HepG2 (cell line): ENCODE data around the gene NAV2. TPM values are rescaled to one million over a fixed set of nuclear protein-coding genes. Genes with fewer than 3 reads are reported as not detected.

Experiments
- ATAC-seq: fragments of 200-7000 bp; cut with Tn5 transposase; 3 replicates; pipeline ENCODE4 v1.9.1; 2020; ENCODE audit warnings: mild to moderate bottlenecking, moderate library complexity
- BruUV-seq: library from RNA; stranded (reverse); fragments of 400-500 nt; replicated peaks from 2 replicates; lab custom pipeline; 2021; lab: Mats Ljungman, UMichigan
- CTCF ChIA-PET: fragments of 300-600 bp; formaldehyde crosslinking; extraction: SDS; loops from one replicate; lab custom pipeline; 2021; ENCODE audit warnings: low total read pairs, inconsistent platforms, low intra/inter-chr PET ratio; lab: Yijun Ruan, JAX
- POLR2A ChIA-PET: fragments of 350-600 bp; sonication (Branson Sonifier 250); formaldehyde crosslinking; loops from one replicate; lab custom pipeline; 2020; ENCODE audit warnings: antibody characterized with exemption, inconsistent platforms; lab: Yijun Ruan, JAX
- DNase-seq: peaks from one replicate; pipeline ENCODE4 v3.0.0-alpha.2; 2015; ENCODE audit warnings: low spot score
- FAIRE-seq: peaks from 3 replicates; lab custom pipeline; 2011; peaks lifted over from hg19 to GRCh38; lab: Jason Lieb, UNC
- H2AFZ ChIP-seq: one replicate; pipeline ENCODE4 v1.6.1; 2011; ENCODE audit warnings: low read length, inconsistent platforms
- H3K27ac ChIP-seq: fragments of 300-600 bp; 3 replicates; pipeline ENCODE4 v1.8.0; 2011; ENCODE audit warnings: mixed run types, mild to moderate bottlenecking, mixed read lengths, low read length, inconsistent platforms; ENCODE audit not compliant: insufficient read depth; ENCODE audit errors: extremely low read length
- H3K27me3 ChIP-seq, 2 experiments: fragments of 200-600 bp in 1 of 2; 2 replicates in 1 of 2; 3 replicates in 1 of 2; pipeline versions ENCODE4 v1.6.0 to v1.8.0; 2011; ENCODE audit warnings: low read length in 2 of 2, mild to moderate bottlenecking in 2 of 2, moderate library complexity in 2 of 2, inconsistent platforms in 1 of 2; ENCODE audit not compliant: insufficient read depth in 2 of 2, control insufficient read depth in 1 of 2
- H3K36me3 ChIP-seq, 2 experiments: fragments of 200-600 bp in 1 of 2; replicated peaks in 1 of 2; 2 replicates in 1 of 2; 3 replicates in 1 of 2; pipeline versions ENCODE4 v1.5.1 to v1.8.0; 2011; ENCODE audit warnings: low read length in 2 of 2, inconsistent platforms in 1 of 2; ENCODE audit not compliant: insufficient read depth in 2 of 2, control insufficient read depth in 1 of 2
- H3K4me1 ChIP-seq: 2 replicates; pipeline ENCODE4 v1.5.1; 2012; ENCODE audit warnings: low read length, inconsistent platforms; ENCODE audit not compliant: insufficient read depth
- H3K4me2 ChIP-seq: 2 replicates; pipeline ENCODE4 v1.6.0; 2011; ENCODE audit warnings: low read depth, low read length, inconsistent platforms
- H3K4me3 ChIP-seq, 3 experiments: fragments of 200-600 bp in 1 of 3; sonication (generic), shearing (Covaris generic) in 1 of 3; replicated peaks in 1 of 3; 2 replicates each; pipeline ENCODE4 v1.5.1; 2011 to 2016; ENCODE audit warnings: low read length in 3 of 3, inconsistent platforms in 2 of 3, low read depth in 2 of 3, mild to moderate bottlenecking in 2 of 3, control low read depth in 1 of 3, mixed read lengths in 1 of 3; ENCODE audit not compliant: insufficient read depth in 1 of 3
- H3K79me2 ChIP-seq: one replicate; pipeline ENCODE4 v1.6.1; 2011; ENCODE audit warnings: low read length, inconsistent platforms; ENCODE audit not compliant: insufficient read depth
- H3K9ac ChIP-seq: 2 replicates; pipeline ENCODE4 v1.6.0; 2011; ENCODE audit warnings: mild to moderate bottlenecking, low read depth, low read length, inconsistent platforms; ENCODE audit not compliant: insufficient read depth
- H3K9me3 ChIP-seq: 2 replicates; pipeline ENCODE4 v1.5.1; 2012; ENCODE audit warnings: mild to moderate bottlenecking, low read length
- H4K20me1 ChIP-seq: 2 replicates; pipeline ENCODE4 v1.6.0; 2011; ENCODE audit warnings: inconsistent platforms, mild to moderate bottlenecking, low read length, moderate library complexity; ENCODE audit not compliant: insufficient read depth
- HOXD1 ChIP-seq: sonication (generic); formaldehyde crosslinking; IDR thresholded peaks from 2 replicates; pipeline ENCODE4 v1.5.0; 2020; ENCODE audit warnings: missing genetic modification reagents
- SIN3B ChIP-seq: fragments of 150-350 bp; IDR thresholded peaks from 2 replicates; pipeline ENCODE4 v1.6.1; 2014; ENCODE audit warnings: low read length
- SNAPC2 ChIP-seq: sonication (generic); formaldehyde crosslinking; IDR thresholded peaks from 2 replicates; pipeline ENCODE4 v1.8.1; 2022; ENCODE audit warnings: mild to moderate bottlenecking, missing genetic modification reagents
- THAP7 ChIP-seq: sonication (generic); formaldehyde crosslinking; IDR thresholded peaks from 2 replicates; pipeline ENCODE4 v1.8.1; 2023; ENCODE audit warnings: mild to moderate bottlenecking, missing genetic modification reagents
- ZNF230 ChIP-seq: sonication (generic); formaldehyde crosslinking; IDR thresholded peaks from 2 replicates; pipeline ENCODE4 v1.4.0; 2020; ENCODE audit warnings: mild to moderate bottlenecking, missing genetic modification reagents
- ZNF260 ChIP-seq: sonication (generic); formaldehyde crosslinking; IDR thresholded peaks from 2 replicates; pipeline ENCODE4 v1.4.0; 2020; ENCODE audit warnings: missing genetic modification reagents, low read depth, mild to moderate bottlenecking, borderline replicate concordance
- ZNF788 ChIP-seq: sonication (generic); formaldehyde crosslinking; IDR thresholded peaks from 2 replicates; pipeline ENCODE4 v1.5.0; 2020; ENCODE audit warnings: mild to moderate bottlenecking, missing genetic modification reagents, borderline replicate concordance
- ZXDC ChIP-seq: sonication (generic); formaldehyde crosslinking; IDR thresholded peaks from 2 replicates; pipeline ENCODE4 v1.5.0; 2020; ENCODE audit warnings: mild to moderate bottlenecking, missing genetic modification reagents
- WGBS: methylation state at CpG from one replicate; pipeline ENCODE4 v1.1.6; 2017; ENCODE audit warnings: low lambda C conversion rate; 5-methylcytosine and 5-hydroxymethylcytosine counted together
- in situ Hi-C: cut with HindIII; loops from 2 replicates; pipeline ENCODE4 v1.10.0; 2017; ENCODE audit warnings: low pct_unique_long_range_greater_than_20kb; ENCODE audit not compliant: extremely low pct_ligation_motif_present
- intact Hi-C: fragments of 100-400 bp; cut with micrococcal nuclease; formaldehyde crosslinking; loops from one replicate; pipeline ENCODE4 v1.10.0; 2022; ENCODE audit not compliant: unreplicated experiment
- polyA plus RNA-seq, 8 experiments: library from polyadenylated mRNA; depleted of rRNA in 3 of 8; stranded (reverse) in 7 of 8; unstranded in 1 of 8; fragments of >200 nt; fragmentation: Illumina TruSeq in 4 of 8; extraction: Trizol in 4 of 8; gene quantifications; 2 replicates each; pipeline versions ENCODE4 v1.2.1 to v1.2.3, GENCODE V29; 2011 to 2016; ENCODE audit warnings: low read depth in 4 of 8, missing spikeins in 1 of 8, mixed read lengths in 1 of 8; ENCODE audit not compliant: insufficient read depth in 1 of 8
- total RNA-seq, 5 experiments: library from RNA; depleted of rRNA; stranded (reverse); fragments of >200 nt; fragmentation: Illumina TruSeq; extraction: Trizol; gene quantifications; 2 replicates each; pipeline ENCODE4 v1.2.3, GENCODE V29; 2016; ENCODE audit warnings: low read depth in 1 of 5
- TF ChIP-seq, protein P1 (sequence below): sonication (generic); formaldehyde crosslinking; IDR thresholded peaks from 2 replicates; pipeline ENCODE4 v1.4.0; 2020; ENCODE audit warnings: mild to moderate bottlenecking, missing genetic modification reagents, borderline replicate concordance
- TF ChIP-seq, protein P2 (sequence below): sonication (generic); formaldehyde crosslinking; IDR thresholded peaks from 2 replicates; pipeline ENCODE4 v1.4.0; 2020; ENCODE audit warnings: mild to moderate bottlenecking, missing genetic modification reagents

Gene NAV2
- total and polyA plus RNA-seq, 2 of the 13 experiments (the other 11 are each of a cell fraction or from before 2014, with no cell fraction given), result 9.3 to 34.6 TPM

DNA sequence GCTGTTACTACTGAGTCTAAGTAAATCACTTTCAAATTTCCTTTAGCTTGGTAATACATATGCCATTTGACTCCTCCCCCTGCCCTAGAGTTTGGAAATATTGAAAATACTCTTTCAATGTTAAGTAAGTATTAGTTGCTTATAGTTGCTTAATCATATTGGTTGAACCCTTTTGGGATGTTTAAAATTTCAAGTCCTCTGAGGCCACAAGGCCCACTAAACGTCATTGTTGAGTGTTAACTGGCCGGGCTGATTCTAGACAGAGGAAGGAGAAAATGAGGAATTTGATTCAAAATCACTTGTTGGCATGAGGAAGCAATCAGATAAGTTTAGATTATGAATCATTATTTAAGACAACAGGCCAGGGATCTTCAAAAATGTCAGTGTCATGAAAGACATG is 8.5 kb downstream of the NAV2 start:
- no peak overlapping the region for H3K9ac ChIP-seq
- no peak for FAIRE-seq
- no peaks in the 10 kb centered on the region for H3K4me1 ChIP-seq
- no peak overlapping the region for H3K4me2 ChIP-seq
- H2AFZ ChIP-seq, result no peak overlapping the region
- in situ Hi-C loops (no loop called here), intact Hi-C loops (no loop called here)
- no peaks in the 10 kb centered on the region for H3K9me3 ChIP-seq
- no TSS peak for BruUV-seq
- DNase-seq, result no peak
- no peaks in the 10 kb centered on the region for H3K79me2 ChIP-seq
- CTCF ChIA-PET, result no interaction called here
- no peaks in the 10 kb centered on the region for H4K20me1 ChIP-seq
- H3K4me3 ChIP-seq, result no peak overlapping the region
- 0% methylated on average over 2 of the region's 2 CpGs for WGBS
- peaks cover 0 to 10% of the 10 kb centered on the region in 2 experiments; a peak in 1 of 5 replicates for H3K27me3 ChIP-seq
- ATAC-seq, result no peak
- POLR2A ChIA-PET, result no interaction called here
- H3K27ac ChIP-seq, result no peak overlapping the region
- no peaks in the 10 kb centered on the region for H3K36me3 ChIP-seq
- no peak for TF ChIP-seq THAP7 (CRISPR knock-in tag)
- TF ChIP-seq, protein P1, sequence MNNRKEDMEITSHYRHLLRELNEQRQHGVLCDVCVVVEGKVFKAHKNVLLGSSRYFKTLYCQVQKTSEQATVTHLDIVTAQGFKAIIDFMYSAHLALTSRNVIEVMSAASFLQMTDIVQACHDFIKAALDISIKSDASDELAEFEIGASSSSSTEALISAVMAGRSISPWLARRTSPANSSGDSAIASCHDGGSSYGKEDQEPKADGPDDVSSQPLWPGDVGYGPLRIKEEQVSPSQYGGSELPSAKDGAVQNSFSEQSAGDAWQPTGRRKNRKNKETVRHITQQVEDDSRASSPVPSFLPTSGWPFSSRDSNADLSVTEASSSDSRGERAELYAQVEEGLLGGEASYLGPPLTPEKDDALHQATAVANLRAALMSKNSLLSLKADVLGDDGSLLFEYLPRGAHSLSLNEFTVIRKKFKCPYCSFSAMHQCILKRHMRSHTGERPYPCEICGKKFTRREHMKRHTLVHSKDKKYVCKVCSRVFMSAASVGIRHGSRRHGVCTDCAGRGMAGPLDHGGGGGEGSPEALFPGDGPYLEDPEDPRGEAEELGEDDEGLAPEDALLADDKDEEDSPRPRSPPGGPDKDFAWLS (CRISPR knock-in tag), result no peak
- TF ChIP-seq, protein P2, sequence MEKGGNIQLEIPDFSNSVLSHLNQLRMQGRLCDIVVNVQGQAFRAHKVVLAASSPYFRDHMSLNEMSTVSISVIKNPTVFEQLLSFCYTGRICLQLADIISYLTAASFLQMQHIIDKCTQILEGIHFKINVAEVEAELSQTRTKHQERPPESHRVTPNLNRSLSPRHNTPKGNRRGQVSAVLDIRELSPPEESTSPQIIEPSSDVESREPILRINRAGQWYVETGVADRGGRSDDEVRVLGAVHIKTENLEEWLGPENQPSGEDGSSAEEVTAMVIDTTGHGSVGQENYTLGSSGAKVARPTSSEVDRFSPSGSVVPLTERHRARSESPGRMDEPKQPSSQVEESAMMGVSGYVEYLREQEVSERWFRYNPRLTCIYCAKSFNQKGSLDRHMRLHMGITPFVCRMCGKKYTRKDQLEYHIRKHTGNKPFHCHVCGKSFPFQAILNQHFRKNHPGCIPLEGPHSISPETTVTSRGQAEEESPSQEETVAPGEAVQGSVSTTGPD, result no peak
- no peak for TF ChIP-seq ZXDC (CRISPR knock-in tag)
- no peak for TF ChIP-seq HOXD1 (CRISPR knock-in tag)
- no peak for TF ChIP-seq SNAPC2 (CRISPR knock-in tag)
- TF ChIP-seq SIN3B, result no peak
- no peak for TF ChIP-seq ZNF788 (CRISPR knock-in tag)
- TF ChIP-seq ZNF230 (CRISPR knock-in tag), result no peak
- TF ChIP-seq ZNF260 (CRISPR knock-in tag), result no peak
